Epithelial cell of esophagus (primary cell): Measurements from ENCODE around the gene ASF1A.
A peak's percentile ranks its signal among the peaks of the same experiment; 100 is the strongest.

Source experiments
- DNase-seq: peaks from one replicate; pipeline ENCODE4 v3.0.0; 2010; ENCODE audit warnings: low read depth
- H3K4me3 ChIP-seq: 2 replicates; pipeline ENCODE4 v1.5.1; 2011; ENCODE audit warnings: mild to moderate bottlenecking, low read length, control low read depth
- TF ChIP-seq, protein P1 (sequence below): IDR thresholded peaks from 2 replicates; pipeline ENCODE4 v1.5.1; 2011; ENCODE audit warnings: low read depth, mild to moderate bottlenecking, low read length, control low read depth, inconsistent platforms; ENCODE audit not compliant: insufficient read depth; ENCODE audit errors: missing control alignments

The ASF1A gene

DNA sequence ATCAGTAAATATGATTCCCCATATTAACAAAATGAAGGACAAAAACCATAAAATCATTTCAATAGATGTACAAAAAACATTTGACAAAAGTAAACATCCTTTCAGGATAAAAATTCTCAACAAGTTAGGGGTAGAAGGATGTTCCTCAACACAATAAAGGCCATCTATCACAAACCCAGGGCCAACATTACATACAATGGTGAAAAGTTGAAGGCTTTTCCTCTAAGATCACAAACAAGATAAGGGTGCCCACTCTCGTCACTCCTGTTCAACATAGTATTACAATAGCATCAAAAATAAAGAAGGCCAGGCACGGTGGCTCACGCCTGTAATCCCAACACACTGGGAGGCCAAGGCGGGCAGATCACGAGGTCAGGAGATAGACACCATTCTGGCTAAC lies 22.6 kb upstream of the ASF1A start:
- TF ChIP-seq, protein P1, sequence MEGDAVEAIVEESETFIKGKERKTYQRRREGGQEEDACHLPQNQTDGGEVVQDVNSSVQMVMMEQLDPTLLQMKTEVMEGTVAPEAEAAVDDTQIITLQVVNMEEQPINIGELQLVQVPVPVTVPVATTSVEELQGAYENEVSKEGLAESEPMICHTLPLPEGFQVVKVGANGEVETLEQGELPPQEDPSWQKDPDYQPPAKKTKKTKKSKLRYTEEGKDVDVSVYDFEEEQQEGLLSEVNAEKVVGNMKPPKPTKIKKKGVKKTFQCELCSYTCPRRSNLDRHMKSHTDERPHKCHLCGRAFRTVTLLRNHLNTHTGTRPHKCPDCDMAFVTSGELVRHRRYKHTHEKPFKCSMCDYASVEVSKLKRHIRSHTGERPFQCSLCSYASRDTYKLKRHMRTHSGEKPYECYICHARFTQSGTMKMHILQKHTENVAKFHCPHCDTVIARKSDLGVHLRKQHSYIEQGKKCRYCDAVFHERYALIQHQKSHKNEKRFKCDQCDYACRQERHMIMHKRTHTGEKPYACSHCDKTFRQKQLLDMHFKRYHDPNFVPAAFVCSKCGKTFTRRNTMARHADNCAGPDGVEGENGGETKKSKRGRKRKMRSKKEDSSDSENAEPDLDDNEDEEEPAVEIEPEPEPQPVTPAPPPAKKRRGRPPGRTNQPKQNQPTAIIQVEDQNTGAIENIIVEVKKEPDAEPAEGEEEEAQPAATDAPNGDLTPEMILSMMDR = no peak
- H3K4me3 ChIP-seq = no peak overlapping the region
- no peak for DNase-seq

DNA sequence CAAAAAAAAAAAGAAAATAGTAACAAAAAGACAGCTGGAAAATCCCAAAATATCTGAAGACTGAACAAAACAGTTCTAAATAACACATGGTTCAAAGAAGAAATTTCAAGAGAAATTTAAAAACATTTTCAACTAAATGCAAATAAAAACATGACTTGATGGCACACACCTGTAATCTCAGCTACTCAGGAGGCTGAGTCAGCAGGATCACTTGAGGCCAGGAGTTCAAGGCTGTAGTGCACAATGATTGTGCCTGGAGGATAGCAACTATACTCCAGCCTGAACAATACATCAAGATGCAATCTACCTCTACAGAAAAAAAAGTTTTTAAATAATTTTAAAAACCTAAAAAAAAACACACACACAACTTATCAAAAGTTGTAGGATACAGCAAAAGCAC lies 21.6 kb upstream of the ASF1A start:
- DNase-seq = no peak
- no peak overlapping the region for H3K4me3 ChIP-seq
- TF ChIP-seq, protein P1 = no peak

DNA sequence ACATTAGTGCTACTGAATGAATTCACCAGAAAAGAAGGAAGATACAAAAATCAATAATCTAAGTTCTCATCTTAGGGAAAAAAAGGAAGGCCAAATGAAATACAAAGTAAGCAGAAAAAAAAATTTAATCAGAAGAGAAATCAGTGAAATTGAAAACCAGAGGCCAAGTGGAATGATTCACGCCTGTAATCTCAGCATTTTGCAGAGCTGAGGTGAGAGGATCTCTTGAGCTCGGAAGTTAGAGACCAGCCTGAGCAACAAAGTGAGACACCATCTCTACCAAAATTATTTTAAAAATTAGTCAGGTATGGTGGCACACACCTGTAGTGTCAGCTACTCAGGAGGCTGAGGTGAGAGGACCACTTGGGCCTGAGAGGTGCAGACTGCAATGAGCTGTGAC lies 21.2 kb upstream of the ASF1A start:
- H3K4me3 ChIP-seq = no peak overlapping the region
- TF ChIP-seq, protein P1 = no peak
- DNase-seq = no peak

DNA sequence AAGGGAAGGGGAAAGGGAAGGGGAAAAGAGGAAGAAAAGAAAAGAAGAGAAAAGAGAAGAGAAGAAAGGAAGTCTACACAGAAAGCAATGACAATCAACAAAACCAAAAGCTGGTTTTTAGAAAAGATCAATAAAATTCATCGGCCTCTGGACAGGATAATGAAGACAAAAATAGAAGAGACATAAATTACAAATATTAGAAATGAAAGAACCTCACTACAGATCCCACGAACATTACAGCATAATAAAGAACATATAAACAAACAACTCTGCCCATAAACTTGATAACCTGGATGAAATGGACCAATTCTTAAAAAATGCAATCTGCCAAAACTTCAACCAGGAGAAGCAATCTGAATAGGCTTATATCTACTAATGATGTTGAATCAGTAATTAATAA lies 20.7 kb upstream of the ASF1A start:
- DNase-seq = no peak
- no peak overlapping the region for H3K4me3 ChIP-seq
- TF ChIP-seq, protein P1 = no peak

DNA sequence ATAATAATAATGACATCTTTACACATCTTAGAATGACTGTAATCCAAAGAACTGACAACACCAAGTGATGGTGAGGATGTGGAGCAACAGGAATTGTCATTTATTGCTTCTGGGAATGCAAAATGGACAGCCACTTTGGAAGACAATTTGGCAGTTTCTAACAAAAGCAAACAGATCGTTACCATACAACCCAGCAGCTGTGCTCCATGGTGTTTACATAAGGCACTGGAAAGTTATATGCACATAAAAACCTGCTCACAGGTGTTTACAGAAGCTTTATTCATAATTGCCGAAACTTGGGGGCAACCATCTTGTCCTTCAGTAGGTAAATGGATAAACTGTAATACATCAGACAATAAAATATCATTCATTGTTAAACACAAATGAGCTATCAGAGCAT lies 18.3 kb upstream of the ASF1A start:
- no peak for DNase-seq
- TF ChIP-seq, protein P1 = no peak
- H3K4me3 ChIP-seq = no peak overlapping the region

DNA sequence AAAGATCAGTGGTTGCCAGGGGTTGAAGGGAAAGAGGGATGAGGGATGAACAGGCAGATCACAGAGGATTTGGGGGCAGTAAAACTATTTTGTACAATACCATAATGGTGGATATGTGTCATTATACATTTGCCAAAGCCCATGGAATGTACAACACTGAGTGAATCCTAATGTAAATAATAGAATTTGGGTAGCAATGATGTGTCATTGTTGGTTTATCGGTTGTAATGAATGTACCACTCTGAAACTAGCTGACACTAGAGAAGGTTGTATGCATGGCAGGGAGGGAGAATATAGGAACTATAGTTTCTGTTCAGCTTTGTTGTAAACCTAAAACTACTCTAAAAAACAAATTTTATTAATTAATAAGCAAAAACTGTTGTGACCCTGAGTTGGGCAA lies 17.8 kb upstream of the ASF1A start:
- TF ChIP-seq, protein P1 = no peak
- no peak overlapping the region for H3K4me3 ChIP-seq
- DNase-seq = peak; percentile 42

DNA sequence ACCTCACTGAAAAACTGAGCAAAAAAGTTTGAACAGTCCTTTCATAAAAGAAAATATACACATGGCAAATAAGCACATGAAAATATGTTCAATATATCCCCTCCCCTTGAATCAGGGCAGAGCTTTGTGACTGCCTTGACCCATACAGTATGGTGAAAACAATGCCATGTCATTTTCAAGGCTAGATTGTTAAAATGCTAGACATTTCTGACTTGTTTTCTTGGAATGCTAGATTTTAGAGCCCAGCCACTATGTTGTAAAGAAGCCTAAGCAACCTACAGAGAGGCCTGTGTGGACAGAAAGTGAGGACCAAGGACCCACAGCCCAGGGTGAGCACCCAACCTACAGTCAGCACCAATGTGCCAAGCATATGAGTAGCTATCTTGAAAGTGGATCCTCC lies 17.1 kb upstream of the ASF1A start:
- peak; percentile 24 for DNase-seq
- no peak overlapping the region for H3K4me3 ChIP-seq
- TF ChIP-seq, protein P1 = no peak
